Right lung (tissue), 5 donors: ENCODE measurements around the gene ZNF232. TPM values are rescaled to one million over a fixed set of nuclear protein-coding genes. Genes with fewer than 3 reads are reported as not detected.
"Not testable (repeated sequence)": the region's sequence is repeated elsewhere in the genome, so short reads cannot be mapped to it uniquely, and the experiment has no call there.

Source experiments
- DNase-seq, 2 donors: peaks; one replicate each; pipeline ENCODE4 v3.0.0-alpha.2; 2013
- polyA plus RNA-seq, 5 donors: library from polyadenylated mRNA; unstranded; fragments of 120-200 nt; gene quantifications; one replicate each; pipeline versions ENCODE4 v1.2.1 to v1.2.3, GENCODE V29; 2013; ENCODE audit warnings: inconsistent platforms in 1 of 5, low replicate concordance in 1 of 5; ENCODE audit not compliant: insufficient read length in 5 of 5, insufficient read depth in 1 of 5

ZNF232 gene
- polyA plus RNA-seq, 5 donors = 17.6 to 46.8 (median 42.0) TPM

GRCh38 chr17:5130687-5131086 is 19.0 kb upstream of the ZNF232 start:
- DNase-seq = not testable (repeated sequence)

- not testable (repeated sequence) for DNase-seq
Observed at GRCh38 chr17:5130261-5130660, 18.6 kb upstream of the ZNF232 start.

GRCh38 chr17:5129770-5130169 is 18.1 kb upstream of the ZNF232 start:
- not testable (repeated sequence) for DNase-seq

- no peak for DNase-seq
Observed at GRCh38 chr17:5128905-5129535, 17.3 kb upstream of the ZNF232 start.

GRCh38 chr17:5128387-5128786 is 16.7 kb upstream of the ZNF232 start:
- DNase-seq = not testable (repeated sequence)

- no peak for DNase-seq
Observed at GRCh38 chr17:5127910-5128309, 16.2 kb upstream of the ZNF232 start.

- DNase-seq = no peak
Observed at GRCh38 chr17:5126719-5127488, 15.2 kb upstream of the ZNF232 start.

GRCh38 chr17:5124896-5125295 is 13.2 kb upstream of the ZNF232 start:
- DNase-seq = not testable (repeated sequence)

- DNase-seq = not testable (repeated sequence)
Observed at GRCh38 chr17:5124125-5124760, 12.6 kb upstream of the ZNF232 start.

- DNase-seq = no peak
Observed at GRCh38 chr17:5123343-5124124, 11.9 kb upstream of the ZNF232 start.

- peak; percentile 42 to 46 for DNase-seq
Observed at GRCh38 chr17:5122586-5123342, 11.1 kb upstream of the ZNF232 start.

GRCh38 chr17:5122056-5122455 is 10.4 kb upstream of the ZNF232 start:
- DNase-seq = not testable (repeated sequence)

GRCh38 chr17:5121186-5121841 is 9.6 kb upstream of the ZNF232 start:
- no peak for DNase-seq

GRCh38 chr17:5120436-5121185 is 8.9 kb upstream of the ZNF232 start:
- DNase-seq = not testable (repeated sequence)

- no peak for DNase-seq
Observed at GRCh38 chr17:5120036-5120435, 8.4 kb upstream of the ZNF232 start.

GRCh38 chr17:5118219-5118618 is 6.5 kb upstream of the ZNF232 start:
- no peak for DNase-seq

GRCh38 chr17:5115673-5116651 is 4.3 kb upstream of the ZNF232 start, which contains the start of gene USP6:
Gene USP6 (plus strand): TSS chr17:5116032. CDS start chr17:5130368, 14,336 bp downstream.
- no peak for DNase-seq

GRCh38 chr17:5110816-5111215 is 862 bp downstream of the ZNF232 start:
- DNase-seq = no peak

GRCh38 chr17:5100832-5101231 is 10.8 kb downstream of the ZNF232 start:
- no peak for DNase-seq
